K562 (cell line): ENCODE measurements around the gene TMEM45B. TPM values are rescaled to one million over a fixed set of nuclear protein-coding genes. Genes with fewer than 3 reads are reported as not detected.

Experiments used
- ATAC-seq: fragments of 200-7000 bp; cut with Tn5 transposase; 3 replicates; pipeline ENCODE4 v1.9.1; 2020; ENCODE audit warnings: moderate library complexity
- BruUV-seq: library from RNA; stranded (reverse); fragments of 400-500 nt; replicated peaks from 2 replicates; lab custom pipeline; 2021; lab: Mats Ljungman, UMichigan
- CTCF ChIA-PET: fragments of 300-600 bp; formaldehyde crosslinking; extraction: SDS; loops from one replicate; lab custom pipeline; 2021; ENCODE audit warnings: low intra/inter-chr PET ratio; lab: Yijun Ruan, JAX
- POLR2A ChIA-PET: fragments of 300-600, 350-650 bp; sonication (Branson Sonifier 250); formaldehyde crosslinking; extraction: SDS; loops from one replicate; lab custom pipeline; 2021; ENCODE audit warnings: antibody characterized with exemption, inconsistent platforms; lab: Yijun Ruan, JAX
- DNase-seq, 4 experiments: peaks; one replicate each; pipeline versions ENCODE4 v3.0.0 to v3.0.0-alpha.2; 2011 to 2018; ENCODE audit warnings: low spot score in 3 of 4, mixed read lengths in 3 of 4; ENCODE audit errors: extremely low read depth in 1 of 4
- FAIRE-seq: peaks from 2 replicates; lab custom pipeline; 2011; peaks lifted over from hg19 to GRCh38; lab: Jason Lieb, UNC
- H2AFZ ChIP-seq: 2 replicates; pipeline ENCODE4 v1.6.0; 2011; ENCODE audit warnings: low read depth, low read length, control low read depth, inconsistent platforms
- H3K27ac ChIP-seq: fragments of 200-600 bp; 3 replicates; pipeline ENCODE4 v1.8.0; 2011; ENCODE audit warnings: low read depth, mild to moderate bottlenecking, control low read depth, inconsistent platforms, low read length, moderate library complexity, mixed read lengths; ENCODE audit errors: extremely low read depth
- H3K27me3 ChIP-seq, 2 experiments: fragments of 300-600 bp in 1 of 2; 2 replicates in 1 of 2; 3 replicates in 1 of 2; pipeline versions ENCODE4 v1.6.0 to v1.8.0; 2011; ENCODE audit warnings: inconsistent platforms in 2 of 2, low read length in 2 of 2, mild to moderate bottlenecking in 1 of 2, mixed read lengths in 1 of 2, moderate library complexity in 1 of 2; ENCODE audit not compliant: control insufficient read depth in 2 of 2, insufficient read depth in 2 of 2
- H3K36me3 ChIP-seq: fragments of 300-600 bp; 3 replicates; pipeline ENCODE4 v1.8.0; 2011; ENCODE audit warnings: mild to moderate bottlenecking, low read length, inconsistent platforms; ENCODE audit not compliant: control insufficient read depth, insufficient read depth
- H3K4me1 ChIP-seq, 2 experiments: fragments of 200-600 bp in 1 of 2; replicated peaks in 1 of 2; 2 replicates in 1 of 2; 3 replicates in 1 of 2; pipeline versions ENCODE4 v1.5.1 to v1.8.0; 2011; ENCODE audit warnings: inconsistent platforms in 2 of 2, low read length in 2 of 2, mild to moderate bottlenecking in 1 of 2, mixed read lengths in 1 of 2, moderate library complexity in 1 of 2; ENCODE audit not compliant: control insufficient read depth in 2 of 2, insufficient read depth in 2 of 2
- H3K4me2 ChIP-seq: 2 replicates; pipeline ENCODE4 v1.6.1; 2011; ENCODE audit warnings: low read length, control low read depth, inconsistent platforms, mixed read lengths; ENCODE audit not compliant: insufficient read depth
- H3K4me3 ChIP-seq: fragments of 200-600 bp; sonication (generic), shearing (Covaris generic); 2 replicates; pipeline ENCODE4 v1.5.1; 2016; ENCODE audit warnings: control low read depth, inconsistent platforms
- H3K79me2 ChIP-seq: fragments of 200-600 bp; 3 replicates; pipeline ENCODE4 v1.8.0; 2011; ENCODE audit warnings: low read length, inconsistent platforms; ENCODE audit not compliant: control insufficient read depth, insufficient read depth
- H3K9ac ChIP-seq, 2 experiments: 2 replicates each; pipeline versions ENCODE4 v1.6.0 to v1.6.1; 2011; ENCODE audit warnings: low read depth in 2 of 2, low read length in 2 of 2, control low read depth in 1 of 2, inconsistent platforms in 1 of 2, mild to moderate bottlenecking in 1 of 2, mixed read lengths in 1 of 2; ENCODE audit not compliant: insufficient read depth in 1 of 2
- H3K9me1 ChIP-seq: one replicate; pipeline ENCODE4 v1.6.0; 2011; ENCODE audit warnings: inconsistent platforms, mild to moderate bottlenecking, low read length, moderate library complexity; ENCODE audit not compliant: control insufficient read depth, insufficient read depth
- H3K9me3 ChIP-seq: replicated peaks from 2 replicates; pipeline ENCODE4 v1.5.1; 2011; ENCODE audit warnings: low read depth, low read length, inconsistent platforms; ENCODE audit not compliant: control insufficient read depth, insufficient read depth
- H4K20me1 ChIP-seq: replicated peaks from 2 replicates; pipeline ENCODE4 v1.6.1; 2011; ENCODE audit warnings: low read length, inconsistent platforms, mixed read lengths; ENCODE audit not compliant: control insufficient read depth, insufficient read depth
- EZH2 ChIP-seq: IDR thresholded peaks from 2 replicates; pipeline ENCODE4 v1.6.1; 2012; ENCODE audit warnings: low read depth, mild to moderate bottlenecking, inconsistent platforms, low read length, borderline replicate concordance
- HDAC2 ChIP-seq: fragments of 450-650 bp; IDR thresholded peaks from 2 replicates; pipeline ENCODE4 v1.6.1; 2016; ENCODE audit warnings: mild to moderate bottlenecking
- HOXB6 ChIP-seq: fragments of 250-450 bp; sonication (Bioruptor Pico); IDR thresholded peaks from 2 replicates; pipeline ENCODE4 v1.5.1; 2022; ENCODE audit warnings: mild to moderate bottlenecking, borderline replicate concordance
- MED1 ChIP-seq: sonication (generic); formaldehyde crosslinking; IDR thresholded peaks from 2 replicates; pipeline ENCODE4 v1.8.1; 2023; ENCODE audit warnings: missing genetic modification reagents, borderline replicate concordance
- RUNX1 ChIP-seq: sonication (generic); IDR thresholded peaks from 2 replicates; pipeline ENCODE4 v1.6.1; 2016; ENCODE audit warnings: antibody characterized with exemption, low read depth
- SIN3A ChIP-seq, 2 experiments: fragments of 150-350 bp in 1 of 2; IDR thresholded peaks; 2 replicates each; pipeline ENCODE4 v1.6.1; 2011 to 2016; ENCODE audit warnings: borderline replicate concordance in 2 of 2, low read depth in 2 of 2, low read length in 2 of 2, mild to moderate bottlenecking in 2 of 2, moderate library complexity in 2 of 2; ENCODE audit not compliant: control insufficient read depth in 1 of 2
- TCF3 ChIP-seq: sonication (generic); formaldehyde crosslinking; IDR thresholded peaks from 2 replicates; pipeline ENCODE4 v1.4.0; 2020; ENCODE audit warnings: mild to moderate bottlenecking, missing genetic modification reagents
- TRIM24 ChIP-seq, 2 experiments: fragments of 450-650 bp; IDR thresholded peaks; 2 replicates each; pipeline ENCODE4 v1.6.1; 2016
- ZBTB8A ChIP-seq: fragments of 450-650 bp; IDR thresholded peaks from 2 replicates; pipeline ENCODE4 v1.6.1; 2018; ENCODE audit warnings: mild to moderate bottlenecking, moderate library complexity; ENCODE audit not compliant: partially characterized antibody
- WGBS: fragments of 100-300 bp; shearing (Covaris generic); methylation state at CpG from one replicate; pipeline ENCODE4 v1.1.6; 2016; ENCODE audit warnings: low coverage, mixed read lengths; ENCODE audit not compliant: insufficient coverage; ENCODE audit errors: missing lambda C conversion rate; 5-methylcytosine and 5-hydroxymethylcytosine counted together
- in situ Hi-C: fragments of 300-500 bp; cut with MboI; formaldehyde crosslinking; loops from 4 replicates; pipeline ENCODE4 v1.15.0; 2018; ENCODE audit warnings: inconsistent platforms, mixed read lengths
- intact Hi-C: fragments of 100-400 bp; cut with micrococcal nuclease; formaldehyde crosslinking; loops from 2 replicates; pipeline ENCODE4 v1.14.2; 2022
- polyA plus RNA-seq, 8 experiments: library from polyadenylated mRNA; depleted of rRNA in 4 of 8; stranded (reverse) in 5 of 8; unstranded in 3 of 8; fragments of >200 nt; fragmentation: Nextera tagmentation in 2 of 8; fragmentation: Illumina TruSeq in 1 of 8; extraction: Ambion mirVana in 2 of 8; extraction: Trizol in 1 of 8; gene quantifications; 2 replicates each; pipeline versions ENCODE4 v1.2.1 to v1.2.3, GENCODE V29; 2011 to 2014; ENCODE audit warnings: inconsistent platforms in 1 of 8, missing spikeins in 1 of 8
- total RNA-seq, 7 experiments: library from RNA; depleted of rRNA in 6 of 7; stranded (reverse); fragments of >200 nt in 6 of 7; fragmentation: Illumina TruSeq in 2 of 7; extraction: Trizol in 2 of 7; gene quantifications; 2 replicates each; pipeline versions ENCODE4 v1.2.1 to v1.2.3, GENCODE V29; 2011 to 2021; ENCODE audit warnings: low replicate concordance in 1 of 7
- TF ChIP-seq, protein P1 (sequence below): fragments of 450-650 bp; IDR thresholded peaks from 2 replicates; pipeline ENCODE4 v1.6.1; 2016

The TMEM45B gene
- total and polyA plus RNA-seq, 9 of the 15 experiments (the other 6 are each of a cell fraction or from before 2014, with no cell fraction given): 0.07 TPM; not detected in 8

DNA sequence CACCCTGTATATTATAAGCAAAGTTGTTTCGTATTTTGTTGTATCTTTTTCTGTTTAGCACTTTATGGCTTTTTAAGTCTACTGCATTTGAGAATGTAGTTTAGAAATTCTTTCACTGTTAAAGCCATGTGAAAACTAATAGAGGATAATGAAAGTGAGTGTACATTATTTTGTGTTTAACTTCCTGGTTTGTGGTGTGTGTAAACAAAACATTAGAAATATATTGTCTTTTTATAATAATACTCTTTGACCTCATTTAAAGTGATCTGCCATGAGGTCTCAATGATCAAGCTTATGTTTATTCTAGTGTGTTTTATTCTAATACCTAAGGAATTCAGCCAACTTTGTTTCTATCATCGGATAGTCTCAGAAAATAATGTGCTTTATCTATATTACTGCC is 27.4 kb upstream of the TMEM45B start:
- in situ Hi-C loops: no loop called here
- Histone ChIP-seq H3K4me2 (no peak overlapping the region), H3K27me3 (no peaks in the 10 kb centered on the region), H3K9me1 (no peaks in the 10 kb centered on the region), H2AFZ (no peak overlapping the region), H3K36me3 (no peaks in the 10 kb centered on the region), H3K9ac (no peak overlapping the region), H3K9me3 (no peaks in the 10 kb centered on the region), H3K27ac (no peak overlapping the region), H3K79me2 (no peaks in the 10 kb centered on the region), H3K4me1 (no peaks in the 10 kb centered on the region), H4K20me1 (no peaks in the 10 kb centered on the region), H3K4me3 (no peak overlapping the region)
- no peak for FAIRE-seq
- WGBS: 0% methylated on average over 2 of the region's 2 CpGs
- no peak for ATAC-seq
- ChIA-PET CTCF (no interaction called here), POLR2A (no interaction called here)
- TF ChIP-seq ZBTB8A (no peak), MED1 (CRISPR knock-in tag) (no peak), TRIM24 (IDR thresholded peaks at IDR 0.05) (no peak), SIN3A (IDR thresholded peaks at IDR 0.05; ENCODE audit: borderline replicate concordance in 2 of 2, control insufficient read depth in 1 of 2, low read depth in 2 of 2, low read length in 2 of 2) (no peak), TCF3 (no peak), EZH2 (no peak), RUNX1 (no peak), HOXB6 (CRISPR knock-in tag) (no peak), HDAC2 (no peak)
- TF ChIP-seq, protein P1, sequence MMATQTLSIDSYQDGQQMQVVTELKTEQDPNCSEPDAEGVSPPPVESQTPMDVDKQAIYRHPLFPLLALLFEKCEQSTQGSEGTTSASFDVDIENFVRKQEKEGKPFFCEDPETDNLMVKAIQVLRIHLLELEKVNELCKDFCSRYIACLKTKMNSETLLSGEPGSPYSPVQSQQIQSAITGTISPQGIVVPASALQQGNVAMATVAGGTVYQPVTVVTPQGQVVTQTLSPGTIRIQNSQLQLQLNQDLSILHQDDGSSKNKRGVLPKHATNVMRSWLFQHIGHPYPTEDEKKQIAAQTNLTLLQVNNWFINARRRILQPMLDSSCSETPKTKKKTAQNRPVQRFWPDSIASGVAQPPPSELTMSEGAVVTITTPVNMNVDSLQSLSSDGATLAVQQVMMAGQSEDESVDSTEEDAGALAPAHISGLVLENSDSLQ: no peak
- DNase-seq: no peak
- intact Hi-C loops: loop anchor here (10.0 kb wide), 1 partner anchor 347 kb away; no protein-coding TSS in a partner anchor
- no TSS peak for BruUV-seq
